HG03039 (cell line): ENCODE measurements around the gene STXBP4.

Experiments
- ATAC-seq: cut with Tn5 transposase; IDR thresholded peaks from one replicate; pipeline ENCODE4 v1.9.1; 2021; ENCODE audit warnings: mild to moderate bottlenecking, moderate library complexity; ENCODE audit not compliant: unreplicated experiment

The STXBP4 gene

DNA sequence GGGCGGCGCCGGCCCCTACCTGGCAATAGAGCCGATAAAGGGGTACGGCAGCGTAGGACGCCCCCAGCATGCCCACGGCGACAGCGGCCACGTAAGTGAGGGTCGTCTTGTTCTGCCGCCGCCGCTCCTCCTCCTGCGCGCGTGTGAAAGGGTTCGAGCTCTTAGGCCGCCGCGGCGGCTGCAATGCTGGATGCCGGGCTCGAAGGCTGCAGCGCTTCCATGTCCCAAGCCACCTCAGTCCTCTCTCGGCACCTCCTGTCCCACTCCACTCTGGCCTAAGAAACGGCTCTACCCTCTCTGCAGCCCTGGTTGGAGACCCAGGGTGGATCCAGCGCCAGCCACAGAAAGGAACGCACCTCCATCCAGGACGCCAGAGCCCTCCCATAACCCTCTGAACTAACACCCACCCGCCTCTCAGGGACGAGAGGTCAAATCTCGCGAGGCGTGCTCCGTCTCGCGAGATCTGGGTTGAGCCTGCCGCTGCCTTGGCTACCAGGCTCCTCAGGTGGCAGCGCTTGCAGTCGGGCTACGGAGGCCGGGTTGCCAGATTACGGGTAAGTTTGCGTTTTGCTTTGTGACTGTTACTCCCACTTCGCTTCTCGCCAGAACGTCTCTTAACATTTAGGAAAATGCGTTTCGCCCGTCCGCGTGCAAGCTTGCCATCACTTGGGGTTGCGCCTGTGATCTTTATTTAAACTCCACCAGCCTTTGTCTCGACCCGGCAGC lies at the start of gene STXBP4, which contains the start of gene COX11:
Gene STXBP4, plus strand, starts transcription at position 504 of the 726 bp plus-strand sequence. CDS start 17,455 bp downstream, outside the sequence.
Gene COX11, minus strand, starts transcription at position 393 of the 726 bp plus-strand sequence. Its CDS starts 8 bp downstream, at position 385.
- peak; percentile 91 for ATAC-seq

- ATAC-seq: no peak
Measured at GRCh38 chr17:54919425-54919824, 49.1 kb upstream of the STXBP4 start.

DNA sequence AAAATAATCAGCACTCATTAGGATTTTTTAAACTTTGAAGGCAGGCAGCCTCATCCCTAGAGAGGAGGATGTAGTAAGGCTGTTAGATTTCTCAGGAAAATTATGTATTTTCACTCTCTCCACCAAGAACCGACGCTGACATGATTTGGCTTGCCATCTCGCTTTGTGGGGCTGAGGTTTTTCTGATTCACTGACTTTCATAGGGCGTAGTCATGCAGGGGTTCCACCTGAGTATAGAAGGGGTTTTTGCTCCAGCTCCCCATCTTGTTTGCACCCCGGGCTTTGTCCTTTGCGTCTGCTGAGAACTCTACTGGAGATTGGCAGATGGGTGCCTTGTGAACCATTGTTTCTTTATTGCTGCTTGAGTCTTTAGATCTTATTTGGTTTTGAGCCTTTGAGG lies 47.7 kb upstream of the STXBP4 start:
- no peak for ATAC-seq

- ATAC-seq: no peak
Measured at GRCh38 chr17:54924405-54924804, 44.2 kb upstream of the STXBP4 start.

GRCh38 chr17:54927525-54927924 lies 41.0 kb upstream of the STXBP4 start:
- no peak for ATAC-seq

DNA sequence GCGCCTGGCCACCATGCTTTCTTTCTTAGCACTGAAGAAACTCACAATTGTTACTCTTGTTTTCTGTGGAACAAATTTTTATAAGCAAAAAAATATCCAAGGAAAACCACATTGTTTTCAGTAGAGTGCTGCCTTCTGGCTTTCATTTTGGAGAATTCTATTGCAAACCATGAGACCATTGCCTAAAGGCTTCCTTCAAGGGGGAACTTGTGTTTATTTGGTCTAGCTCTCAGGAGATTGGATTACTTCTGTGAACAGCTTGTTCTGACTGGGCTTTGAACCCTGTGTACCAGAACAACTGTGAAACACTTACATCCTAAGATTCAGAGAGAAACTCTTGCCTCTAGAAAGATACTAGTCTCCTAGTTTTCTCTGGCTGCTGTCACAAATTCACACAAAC lies 35.9 kb upstream of the STXBP4 start:
- no peak for ATAC-seq

DNA sequence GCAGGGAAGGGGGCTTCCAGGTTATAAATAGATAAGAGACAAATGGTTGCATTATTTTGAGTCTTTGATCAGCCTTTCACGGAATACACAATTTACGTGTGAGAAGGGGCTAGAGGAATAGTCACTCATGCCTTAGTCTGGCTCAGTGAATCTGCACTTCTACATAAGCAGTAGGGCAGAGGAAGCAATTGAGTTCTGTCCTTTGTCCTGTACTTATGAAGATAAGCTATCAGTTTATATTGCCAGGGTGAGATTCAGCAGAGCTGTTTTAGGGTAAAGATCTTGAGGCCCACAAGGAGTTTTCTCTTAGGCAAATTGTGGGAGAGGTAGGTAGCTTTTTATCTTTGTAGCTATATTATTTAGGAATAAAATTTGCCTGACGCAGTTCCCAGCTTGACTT lies 34.6 kb upstream of the STXBP4 start:
- no peak for ATAC-seq

GRCh38 chr17:54935471-54935870 lies 33.1 kb upstream of the STXBP4 start:
- ATAC-seq: no peak

GRCh38 chr17:54937018-54937417 lies 31.5 kb upstream of the STXBP4 start:
- no peak for ATAC-seq

DNA sequence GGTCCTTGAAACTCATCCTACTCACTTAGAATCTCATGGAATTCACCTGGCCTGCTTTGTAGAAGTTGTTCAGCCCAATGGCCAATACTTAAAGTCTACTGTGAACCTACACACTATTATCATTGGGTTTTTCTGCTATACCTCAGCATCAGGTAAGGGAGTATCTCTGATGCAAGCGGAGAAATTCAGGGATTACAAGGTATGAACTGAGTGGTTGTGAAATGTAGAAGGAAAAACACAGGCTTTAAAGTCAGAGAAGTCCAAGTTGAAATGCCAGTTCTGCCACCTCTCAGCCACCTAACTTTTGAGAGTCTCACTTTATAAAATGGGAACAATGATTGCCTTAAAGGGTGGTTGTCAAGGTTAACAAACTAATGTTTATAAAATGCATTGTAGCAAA lies 31.1 kb upstream of the STXBP4 start:
- no peak for ATAC-seq

- no peak for ATAC-seq
Measured at GRCh38 chr17:54941285-54941684, 27.3 kb upstream of the STXBP4 start.

GRCh38 chr17:54944796-54945195 lies 23.8 kb upstream of the STXBP4 start:
- ATAC-seq: no peak

DNA sequence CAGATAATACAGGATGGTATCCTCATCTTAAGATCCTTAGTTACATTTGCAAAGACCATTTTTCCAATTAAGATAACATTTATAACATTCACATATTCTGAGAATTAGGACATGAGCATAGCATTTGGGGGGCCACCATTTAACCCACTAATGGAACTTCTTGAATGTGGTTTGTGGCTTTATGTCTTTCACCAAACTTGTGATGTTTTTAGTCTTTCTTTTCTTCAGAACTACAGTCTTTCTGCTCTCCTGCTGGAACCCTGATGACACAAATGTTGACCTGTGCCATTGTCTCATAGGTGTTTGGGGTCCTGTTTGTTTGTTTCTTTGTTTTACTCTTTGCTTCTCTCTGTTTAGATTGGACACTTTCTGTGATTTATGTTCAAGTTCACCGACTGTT lies 23.3 kb upstream of the STXBP4 start:
- no peak for ATAC-seq

DNA sequence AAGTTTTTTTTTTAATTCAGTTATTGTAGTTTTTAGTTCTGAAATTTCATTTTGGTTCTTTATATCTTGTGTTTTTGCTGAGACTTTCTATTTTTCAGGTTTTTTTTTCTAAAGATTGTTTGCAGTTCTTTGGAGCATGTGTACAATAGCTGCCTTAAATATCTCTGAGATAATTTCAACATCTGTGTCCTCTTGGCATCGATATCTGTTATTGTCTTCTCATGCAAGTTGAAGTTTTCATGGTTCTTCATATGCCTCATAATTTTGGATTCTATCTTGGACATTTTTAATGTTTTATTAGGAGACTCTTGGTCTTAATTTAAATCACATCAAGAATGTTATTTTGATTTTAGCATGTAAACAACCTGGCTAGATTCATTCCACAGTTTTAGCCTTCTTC lies 22.9 kb upstream of the STXBP4 start:
- no peak for ATAC-seq

GRCh38 chr17:54947396-54947795 lies 21.2 kb upstream of the STXBP4 start:
- ATAC-seq: no peak

DNA sequence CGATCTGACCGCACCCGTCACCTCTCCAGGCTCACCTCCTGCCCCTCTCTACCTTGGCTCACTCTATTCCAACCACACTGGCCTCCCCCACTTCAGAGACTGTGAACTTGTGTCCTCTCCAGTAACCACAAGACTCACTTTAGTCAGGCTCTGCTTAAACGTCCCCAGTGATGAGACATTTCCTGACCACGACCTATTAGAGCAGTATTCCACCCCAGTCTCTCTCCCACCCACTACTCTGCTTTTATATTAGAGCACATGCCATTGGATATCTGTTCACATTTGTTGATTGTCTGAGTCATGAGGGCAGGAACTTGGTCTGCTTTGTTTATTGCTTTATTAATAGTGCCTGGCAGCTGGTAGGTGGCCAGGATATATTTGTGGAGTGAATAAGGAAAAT lies 20.2 kb upstream of the STXBP4 start:
- ATAC-seq: no peak

DNA sequence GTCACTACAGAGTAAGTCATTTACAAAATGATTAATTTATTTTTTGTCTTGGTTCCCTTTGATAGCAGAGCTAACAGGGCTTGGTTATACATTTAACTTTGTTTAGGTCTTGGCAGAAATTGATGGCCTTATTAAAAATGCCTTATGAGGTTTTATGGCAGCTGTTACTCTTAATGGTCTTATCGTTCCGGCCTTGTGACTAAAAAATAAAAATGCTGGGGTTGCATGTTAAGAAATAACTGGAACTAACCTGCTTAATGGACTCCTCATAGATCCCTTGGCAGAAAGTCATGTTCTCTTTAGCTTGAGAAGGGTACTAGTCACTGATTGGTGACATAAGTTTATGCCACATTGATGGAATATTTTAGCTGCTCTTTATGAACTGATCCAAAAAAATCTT lies 18.4 kb upstream of the STXBP4 start:
- no peak for ATAC-seq

DNA sequence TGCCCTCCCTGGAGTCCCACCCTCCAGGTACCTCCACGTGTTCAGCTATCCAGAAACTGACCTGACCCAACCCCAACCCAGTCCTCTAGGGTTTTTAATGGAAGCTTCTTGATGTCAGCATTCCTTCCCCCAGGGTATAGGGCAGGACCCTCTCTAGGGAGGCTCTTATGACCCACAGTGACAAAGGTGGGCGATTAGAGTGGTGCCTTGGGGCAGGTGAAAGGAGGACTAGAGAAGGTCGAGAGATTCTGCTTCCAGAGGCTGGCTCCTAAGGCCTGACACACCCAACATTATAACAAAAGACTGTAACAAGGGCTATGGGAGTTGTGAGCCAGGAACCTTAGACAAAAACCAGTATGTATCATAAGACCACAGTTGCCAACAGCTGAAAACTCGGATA lies 17.3 kb upstream of the STXBP4 start:
- ATAC-seq: no peak

GRCh38 chr17:54956791-54957190 lies 11.8 kb upstream of the STXBP4 start:
- no peak for ATAC-seq

DNA sequence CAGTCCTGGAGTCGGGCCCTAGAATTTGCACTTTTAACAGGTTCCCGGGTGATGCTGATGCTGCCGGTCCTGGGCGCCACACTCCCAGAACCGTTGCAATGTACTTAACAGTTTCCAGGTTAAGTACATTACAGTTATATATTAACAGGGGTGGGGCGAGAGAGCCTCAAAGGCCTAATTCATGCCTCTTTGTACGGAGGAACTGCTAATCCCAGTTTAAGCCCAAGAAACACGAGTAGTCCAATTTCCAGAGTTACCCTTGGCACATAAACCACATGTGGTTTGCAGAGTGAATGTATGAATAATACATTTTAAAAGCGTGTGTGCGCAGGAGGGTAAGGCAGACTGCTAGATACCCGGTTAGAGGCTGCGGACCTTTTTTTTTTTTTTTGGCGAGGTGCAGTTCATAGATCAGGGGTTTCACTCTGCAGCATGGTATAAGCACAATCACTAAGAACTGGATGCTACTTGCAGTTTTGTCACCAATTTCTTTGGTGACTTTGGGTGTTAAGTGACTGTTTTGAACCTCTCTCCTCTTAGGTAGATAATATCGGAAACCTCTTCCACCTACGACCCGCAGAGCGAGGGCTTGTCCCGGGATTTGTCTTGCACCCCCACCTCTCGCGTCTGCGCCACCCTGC lies 824 bp upstream of the STXBP4 start:
- peak; percentile 9 for ATAC-seq

- peak; percentile 22 for ATAC-seq
Measured at GRCh38 chr17:54968988-54969332, 395 bp downstream of the STXBP4 start.
